Stimulated activated CD8-positive, alpha-beta memory T cell treated with anti-CD3 and anti-CD28 coated beads, Interleukin-7, amount 100 ng/mL, for 1 hour (primary cell): ENCODE results near the gene KCTD17.

ENCODE experiments used
- DNase-seq, 2 donors: peaks; one replicate each; pipeline ENCODE4 v3.0.0-alpha.2; 2020; ENCODE audit warnings: low read depth in 2 of 2

KCTD17 gene

GRCh38 chr22:37103656-37104452 is 52.3 kb downstream of the KCTD17 start:
- DNase-seq = no peak

- no peak for DNase-seq
Measured at GRCh38 chr22:37105154-37105553, 53.6 kb downstream of the KCTD17 start.

GRCh38 chr22:37105990-37106389 is 54.4 kb downstream of the KCTD17 start:
- no peak for DNase-seq

- DNase-seq = no peak
Measured at GRCh38 chr22:37107816-37108621, 56.5 kb downstream of the KCTD17 start.

GRCh38 chr22:37109242-37109917 is 57.8 kb downstream of the KCTD17 start, which contains the start of gene TMPRSS6:
Gene TMPRSS6 (minus strand): TSS chr22:37109713. CDS start chr22:37103417, 6,296 bp downstream.
- DNase-seq = no peak

GRCh38 chr22:37111156-37111717 is 59.7 kb downstream of the KCTD17 start:
- no peak for DNase-seq

- DNase-seq = no peak
Measured at GRCh38 chr22:37112084-37112728, 60.7 kb downstream of the KCTD17 start.
